HG03280 (cell line): Measurements from ENCODE around the gene FAM219B.

Experiments used
- ATAC-seq: cut with Tn5 transposase; IDR thresholded peaks from one replicate; pipeline ENCODE4 v1.9.1; 2021; ENCODE audit warnings: mild to moderate bottlenecking, moderate library complexity; ENCODE audit not compliant: unreplicated experiment

The FAM219B gene

DNA sequence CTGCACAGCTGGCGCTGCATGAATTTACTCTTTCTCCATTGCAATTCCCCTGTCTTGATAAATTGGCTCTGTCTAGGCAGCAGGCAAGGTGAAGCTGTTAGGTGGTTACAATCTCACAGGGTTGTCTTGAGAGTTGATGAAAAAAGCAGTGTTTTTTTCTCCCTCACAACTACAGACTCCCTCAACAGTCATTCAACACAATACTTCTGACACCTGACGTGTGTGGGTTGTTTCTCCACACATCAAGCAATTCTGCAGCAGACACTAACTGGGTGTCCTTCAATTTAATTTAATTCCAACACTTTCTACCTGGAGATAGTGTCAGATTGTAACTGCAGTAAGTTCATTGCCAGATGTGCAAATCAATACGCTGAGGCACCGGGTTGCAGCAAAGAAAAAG lies 28.4 kb downstream of the FAM219B start:
- ATAC-seq = no peak

DNA sequence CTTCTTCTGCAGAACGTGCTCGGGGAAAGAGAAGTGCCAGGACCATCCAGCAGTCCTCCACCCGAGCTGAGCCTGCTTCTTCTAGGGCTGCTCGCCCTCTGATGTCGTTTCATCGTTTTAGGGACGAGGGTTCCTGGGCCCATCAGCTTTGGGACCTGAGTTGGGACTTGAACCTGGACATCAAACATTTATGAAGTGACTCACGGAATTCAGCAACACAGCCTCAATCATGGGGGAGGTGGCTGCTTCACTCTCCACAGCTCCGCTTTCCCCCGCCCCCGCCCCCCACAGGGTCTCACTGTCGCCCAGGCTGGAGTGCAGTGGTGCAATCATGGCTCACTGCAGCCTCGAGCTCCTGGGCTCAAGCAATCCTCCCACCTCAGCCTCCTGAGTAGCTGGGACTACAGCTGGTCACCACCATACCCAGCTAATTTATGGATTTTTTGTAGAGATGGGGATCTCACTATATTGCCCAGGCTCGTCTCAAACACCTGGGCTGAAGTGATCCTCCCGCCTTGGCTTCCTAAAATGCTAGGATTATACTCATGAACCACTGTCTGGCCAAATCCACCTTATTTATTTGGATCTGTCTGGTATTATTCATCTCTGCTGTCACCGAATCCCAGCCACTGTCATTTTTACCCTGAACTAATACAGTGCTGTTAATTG lies 32.8 kb downstream of the FAM219B start:
- ATAC-seq = no peak

- ATAC-seq = peak; percentile 84
Measured at GRCh38 chr15:74873036-74873755, 33.5 kb downstream of the FAM219B start, which contains the start of gene SCAMP2. Gene SCAMP2, minus strand, starts transcription at chr15:74873365. Its CDS starts 110 bp downstream, at chr15:74873255.

GRCh38 chr15:74872702-74873035 lies 34.0 kb downstream of the FAM219B start:
- ATAC-seq = no peak

- ATAC-seq = no peak
Measured at GRCh38 chr15:74870436-74871215, 36.0 kb downstream of the FAM219B start.

DNA sequence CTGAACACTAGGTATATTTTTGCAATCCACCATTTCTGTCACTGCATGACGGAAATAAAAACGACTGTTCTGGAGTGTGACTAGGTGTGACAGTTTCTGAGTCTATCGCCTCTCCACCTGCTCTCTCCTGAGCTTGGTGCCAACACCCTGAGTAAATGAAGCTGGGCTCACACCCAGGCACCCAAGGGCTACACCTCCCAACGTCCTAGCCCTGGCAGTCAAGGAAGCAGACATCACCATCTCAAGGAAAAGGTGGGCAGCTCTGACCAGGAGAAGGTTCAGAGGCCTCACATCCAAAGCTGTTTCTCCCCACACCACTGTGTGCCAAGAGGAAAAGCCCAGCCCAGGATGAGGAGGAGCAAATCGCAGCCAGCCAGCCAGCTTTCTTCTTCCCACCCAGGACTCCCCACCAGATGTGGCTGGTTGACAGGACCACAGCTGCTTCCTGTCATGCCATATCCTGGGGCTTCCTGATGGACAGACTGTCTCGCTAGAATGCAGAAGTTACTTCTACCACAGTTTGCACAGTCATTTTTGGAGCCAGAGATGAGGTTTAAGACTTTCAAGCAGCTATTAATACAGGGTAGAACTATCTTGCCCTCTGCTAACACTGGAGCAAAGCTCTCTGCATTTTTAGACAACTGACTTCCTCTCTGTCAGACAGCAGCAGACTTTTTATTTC lies 36.8 kb downstream of the FAM219B start:
- peak; percentile 37 for ATAC-seq

DNA sequence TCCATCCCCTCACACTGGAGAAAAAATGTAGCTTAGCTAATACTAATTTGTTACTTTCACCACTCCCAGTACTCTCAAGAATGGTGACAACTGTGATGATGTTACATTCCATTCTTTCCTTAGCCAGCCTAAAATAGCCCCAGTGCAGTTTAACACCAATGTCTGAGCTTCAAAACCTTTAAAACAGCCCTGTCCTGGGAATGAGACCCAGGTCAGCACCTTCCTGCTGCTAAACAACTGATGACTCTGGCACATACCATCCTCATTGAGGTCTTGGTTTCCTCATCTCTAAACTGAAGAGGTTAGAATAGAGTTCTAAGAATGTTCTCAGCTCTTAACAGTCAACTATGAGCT lies 37.3 kb downstream of the FAM219B start:
- no peak for ATAC-seq

DNA sequence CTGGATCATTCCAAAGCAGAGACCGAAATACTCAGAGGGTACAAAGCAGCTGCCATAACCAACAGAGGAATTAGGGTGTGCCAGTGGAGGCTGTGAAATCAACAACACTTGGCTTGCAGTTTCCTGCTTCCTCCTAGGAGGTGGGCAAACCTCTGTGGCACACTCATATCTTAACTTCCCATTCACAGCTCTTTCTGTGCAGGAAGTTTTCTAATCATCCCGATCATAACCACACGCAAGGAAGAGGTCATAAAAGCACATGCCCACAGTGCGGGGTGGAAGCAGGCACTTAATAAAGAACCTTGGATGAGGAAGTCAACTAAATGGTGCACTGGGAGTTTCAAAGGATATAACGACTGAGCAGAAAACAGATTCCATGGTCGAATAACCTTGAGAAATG lies 38.6 kb downstream of the FAM219B start:
- ATAC-seq = no peak

DNA sequence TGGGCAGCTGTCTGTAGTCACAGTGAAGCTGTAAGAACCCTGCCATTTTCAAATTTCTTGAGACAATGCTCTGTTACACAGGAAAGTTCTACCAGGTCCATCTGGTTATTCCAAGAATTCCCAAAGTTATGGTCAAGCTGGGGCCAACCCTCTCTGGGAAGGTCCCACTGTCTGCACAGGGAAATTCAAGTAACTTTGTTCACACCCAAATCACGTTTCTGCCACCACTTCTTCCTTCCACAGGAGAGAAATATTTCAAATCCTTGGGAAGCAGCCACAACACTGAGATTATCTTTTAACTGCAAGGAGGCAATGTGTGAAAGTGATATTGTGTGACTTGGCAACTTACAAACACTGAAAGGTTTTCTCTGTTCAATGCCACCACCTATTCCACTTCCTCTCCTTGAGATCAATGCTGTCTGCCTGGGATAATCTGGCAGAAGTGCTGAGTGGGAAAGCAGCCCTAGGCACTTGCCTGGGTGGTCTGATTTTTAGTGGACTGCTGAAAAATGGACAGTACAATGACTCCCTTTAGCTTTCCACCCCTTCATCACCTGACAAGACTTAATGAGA lies 39.1 kb downstream of the FAM219B start:
- ATAC-seq = no peak

DNA sequence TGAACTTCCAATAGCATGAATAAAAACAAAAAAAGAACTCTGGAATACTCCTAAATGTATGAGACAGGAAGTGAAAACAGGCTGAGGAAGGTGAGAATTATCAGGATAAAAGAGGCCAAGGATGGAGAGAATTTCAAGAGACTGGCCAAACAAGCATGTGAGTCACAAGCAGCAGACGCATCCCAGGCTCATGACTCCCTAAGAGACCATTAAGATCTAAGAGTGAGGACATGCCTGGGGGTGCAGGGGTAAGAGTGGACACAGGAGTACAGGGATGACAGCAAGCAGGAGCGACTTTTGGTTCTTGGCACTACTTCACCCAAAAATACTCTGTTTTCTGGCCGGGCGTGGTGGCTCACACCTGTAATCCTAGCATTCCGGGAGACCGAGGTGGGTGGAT lies 40.6 kb downstream of the FAM219B start:
- no peak for ATAC-seq

GRCh38 chr15:74865316-74865715 lies 41.3 kb downstream of the FAM219B start:
- no peak for ATAC-seq

GRCh38 chr15:74864296-74864695 lies 42.4 kb downstream of the FAM219B start:
- no peak for ATAC-seq

DNA sequence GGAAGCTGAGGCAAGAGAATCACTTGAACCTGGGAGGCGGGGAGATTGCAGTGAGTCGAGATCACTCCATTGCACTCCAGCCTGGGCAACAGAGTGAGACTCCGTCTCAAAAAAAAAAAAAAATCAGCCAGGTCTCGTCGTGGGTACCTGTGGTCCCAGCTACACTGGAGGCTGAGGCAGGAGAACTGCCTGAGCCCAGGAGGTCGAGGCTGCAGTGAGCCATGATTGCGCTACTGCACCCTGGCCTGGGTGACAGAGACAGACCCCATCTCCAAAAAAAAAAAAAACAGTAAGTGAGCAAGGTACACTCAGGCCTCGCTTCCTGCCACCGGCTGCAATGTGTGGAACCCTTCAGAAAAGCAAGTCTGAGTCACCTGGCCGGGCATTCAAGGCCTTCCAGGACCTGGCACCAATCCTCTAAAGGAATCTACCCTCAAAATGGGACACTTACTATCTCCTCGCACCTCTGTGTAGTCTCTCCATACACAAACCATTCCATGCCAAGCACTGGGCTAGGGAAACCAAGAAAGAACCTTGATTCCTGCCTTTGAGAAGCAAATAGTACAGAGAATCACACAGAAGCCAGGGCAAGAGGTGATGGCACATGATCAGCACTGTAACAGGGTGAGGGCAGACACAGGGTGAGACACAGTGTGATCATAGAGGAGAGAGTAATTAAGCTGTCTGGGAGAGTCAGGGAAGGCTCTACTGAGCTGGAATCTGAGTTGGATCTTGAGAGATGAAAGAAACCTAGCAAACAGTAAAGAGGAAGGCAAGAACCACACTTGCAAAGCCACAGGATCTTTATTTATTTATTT lies 43.2 kb downstream of the FAM219B start:
- ATAC-seq = no peak

DNA sequence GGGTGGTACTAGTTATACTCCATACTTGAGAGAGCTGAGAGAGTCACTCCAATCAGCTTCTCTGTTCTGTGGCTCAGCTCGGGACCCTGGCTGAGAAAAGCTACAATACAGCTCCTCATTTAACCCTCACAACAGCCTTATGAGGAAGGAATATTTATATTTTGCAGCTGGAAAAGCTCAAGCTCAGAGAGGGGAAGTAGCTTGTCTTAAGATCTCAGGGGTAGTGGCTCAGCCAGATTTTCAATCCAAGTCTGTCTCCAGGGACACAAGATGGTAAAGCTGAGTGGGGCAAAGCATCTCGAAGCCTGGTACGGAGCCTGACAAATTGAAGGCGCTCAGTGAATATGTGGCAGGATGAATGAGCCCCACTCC lies 48.3 kb downstream of the FAM219B start:
- ATAC-seq = no peak

DNA sequence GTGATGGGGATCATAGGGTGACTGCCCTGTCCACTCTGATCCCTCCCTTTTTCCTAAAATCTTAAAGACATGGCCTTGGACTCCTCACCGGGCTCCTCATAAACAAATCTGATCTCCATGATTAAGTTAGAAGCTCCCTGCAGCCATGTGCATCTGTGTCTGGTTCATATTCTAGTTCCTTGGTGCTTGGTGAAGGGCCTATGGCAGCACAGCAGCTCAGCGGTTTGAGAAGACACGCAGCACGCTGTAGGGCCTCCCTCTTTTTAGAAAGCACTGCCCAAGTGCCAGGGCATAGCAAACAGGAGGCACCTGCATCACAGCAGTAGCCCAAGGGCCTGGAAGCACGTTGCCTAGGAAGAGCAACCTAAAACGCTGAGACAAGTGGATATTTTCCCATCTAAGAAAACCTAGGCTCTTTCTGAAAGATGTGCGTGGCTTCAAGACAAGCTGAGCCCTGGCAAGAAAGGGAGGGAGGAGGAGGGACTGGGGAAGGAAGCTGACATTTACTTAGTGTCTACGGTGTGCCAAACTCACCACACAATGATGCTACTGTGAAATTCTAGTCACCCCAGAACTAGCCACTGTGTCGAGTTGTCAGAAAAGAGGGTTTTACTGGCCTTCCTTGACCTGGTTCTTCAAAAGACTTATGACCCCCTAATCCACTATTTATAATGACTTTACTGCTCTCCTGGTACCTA lies 48.8 kb downstream of the FAM219B start:
- peak; percentile 21 for ATAC-seq

DNA sequence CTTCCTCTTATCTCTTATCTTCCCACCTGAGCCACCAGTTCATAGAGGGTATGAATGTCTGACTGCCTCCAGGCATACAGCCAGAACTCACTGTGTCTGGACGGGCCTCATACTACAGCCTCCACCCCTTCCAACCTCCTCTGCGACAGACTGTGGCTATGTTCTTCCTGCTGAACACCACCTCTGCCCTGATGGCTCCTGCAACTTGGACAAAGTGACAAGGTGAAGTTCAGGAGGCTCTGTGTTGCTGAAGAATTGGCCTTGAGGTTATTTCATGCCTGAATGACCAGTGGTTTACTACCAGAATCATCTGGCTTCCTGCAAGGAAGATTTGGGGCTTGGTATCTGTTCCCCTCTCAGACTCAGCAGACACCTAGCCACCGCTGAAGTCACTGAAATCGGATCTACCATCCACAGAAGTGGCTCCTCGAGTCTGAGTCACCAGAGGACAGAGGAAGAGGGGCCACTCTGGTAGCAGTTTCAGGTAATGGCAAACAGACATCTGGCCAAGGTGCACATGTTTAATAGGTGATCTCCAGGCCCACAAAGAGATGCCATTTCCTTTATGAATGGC lies 49.5 kb downstream of the FAM219B start:
- ATAC-seq = peak; percentile 65

DNA sequence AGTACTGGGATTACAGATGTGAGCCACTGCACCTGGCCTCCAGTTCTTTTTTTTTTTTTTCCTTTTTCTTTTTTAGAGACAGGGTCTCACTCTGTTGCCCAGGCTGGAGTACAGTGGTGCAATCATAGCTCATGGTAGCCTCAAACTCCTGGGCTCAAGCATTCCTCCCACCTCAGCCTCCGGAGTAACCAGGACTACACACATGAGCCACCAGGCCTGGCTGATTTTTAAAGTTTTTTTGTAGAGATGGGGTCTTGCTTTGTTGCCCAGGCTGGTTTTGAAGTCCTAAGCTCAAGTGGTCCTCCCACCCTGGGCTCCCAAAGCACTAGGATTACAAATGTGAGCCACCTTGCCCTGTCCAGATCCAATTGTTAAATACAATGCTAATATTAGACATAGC lies 50.1 kb downstream of the FAM219B start:
- no peak for ATAC-seq

- no peak for ATAC-seq
Measured at GRCh38 chr15:74855857-74856256, 50.8 kb downstream of the FAM219B start.

GRCh38 chr15:74854453-74855022 lies 52.1 kb downstream of the FAM219B start:
- ATAC-seq = no peak
